OCI-LY3 (cell line): ENCODE data around the gene SIGLEC11.

Experiments used
- H2AFZ ChIP-seq: fragments of 200-600, 300-600 bp; shearing (Covaris generic); 2 replicates; pipeline ENCODE4 v1.6.0; 2014; ENCODE audit warnings: antibody characterized with exemption, low read depth, low read length
- H3K27ac ChIP-seq: fragments of 200-600, 300-600 bp; sonication (generic); 2 replicates; pipeline ENCODE4 v1.5.1; 2014; ENCODE audit warnings: mild to moderate bottlenecking, low read length, moderate library complexity, mixed read lengths
- H3K27me3 ChIP-seq: fragments of 200-600, 300-600 bp; sonication (generic); 2 replicates; pipeline ENCODE4 v1.6.1; 2014; ENCODE audit warnings: low read depth, low read length, mixed read lengths
- H3K36me3 ChIP-seq: fragments of 200-600, 300-600 bp; sonication (generic); replicated peaks from 2 replicates; pipeline ENCODE3; 2014; ENCODE audit warnings: low read depth, low read length, mixed read lengths
- H3K4me1 ChIP-seq: fragments of 300-600, 200-600 bp; sonication (generic); 2 replicates; pipeline ENCODE4 v1.6.1; 2014; ENCODE audit warnings: low read length, mixed read lengths
- H3K4me2 ChIP-seq: fragments of 200-600, 300-600 bp; sonication (generic); 2 replicates; pipeline ENCODE4 v1.6.1; 2014; ENCODE audit warnings: low read length, mixed read lengths
- H3K4me3 ChIP-seq: fragments of 300-600, 200-600 bp; sonication (generic); 2 replicates; pipeline ENCODE4 v1.5.1; 2014; ENCODE audit warnings: antibody characterized with exemption, mild to moderate bottlenecking, low read length, moderate library complexity
- H3K79me2 ChIP-seq: fragments of 300-600, 200-600 bp; shearing (Covaris generic); 2 replicates; pipeline ENCODE4 v1.6.1; 2014; ENCODE audit warnings: mild to moderate bottlenecking, low read length, mixed read lengths
- H3K9ac ChIP-seq: fragments of 300-600, 200-600 bp; shearing (Covaris generic); 2 replicates; pipeline ENCODE4 v1.6.0; 2014; ENCODE audit warnings: mild to moderate bottlenecking, low read length, moderate library complexity
- H3K9me3 ChIP-seq: fragments of 200-600, 300-600 bp; shearing (Covaris generic); 2 replicates; pipeline ENCODE4 v1.6.1; 2014; ENCODE audit warnings: low read length, mixed read lengths; ENCODE audit not compliant: insufficient read depth
- H4K20me1 ChIP-seq: fragments of 200-600, 300-600 bp; sonication (generic); 2 replicates; pipeline ENCODE4 v1.6.1; 2016; ENCODE audit warnings: low read length, mixed read lengths; ENCODE audit not compliant: insufficient read depth
- EZH2phosphoT487 ChIP-seq: fragments of 200-600 bp; shearing (Covaris generic); IDR thresholded peaks from 2 replicates; pipeline ENCODE4 v1.6.1; 2018; ENCODE audit warnings: antibody characterized with exemption, mixed run types, low read depth
- TF ChIP-seq, protein P1 (sequence below): fragments of 200-600, 300-600 bp; sonication (generic); IDR thresholded peaks from 2 replicates; pipeline ENCODE4 v1.5.1; 2014; ENCODE audit warnings: antibody characterized with exemption, low read length, low read depth

SIGLEC11 gene

DNA sequence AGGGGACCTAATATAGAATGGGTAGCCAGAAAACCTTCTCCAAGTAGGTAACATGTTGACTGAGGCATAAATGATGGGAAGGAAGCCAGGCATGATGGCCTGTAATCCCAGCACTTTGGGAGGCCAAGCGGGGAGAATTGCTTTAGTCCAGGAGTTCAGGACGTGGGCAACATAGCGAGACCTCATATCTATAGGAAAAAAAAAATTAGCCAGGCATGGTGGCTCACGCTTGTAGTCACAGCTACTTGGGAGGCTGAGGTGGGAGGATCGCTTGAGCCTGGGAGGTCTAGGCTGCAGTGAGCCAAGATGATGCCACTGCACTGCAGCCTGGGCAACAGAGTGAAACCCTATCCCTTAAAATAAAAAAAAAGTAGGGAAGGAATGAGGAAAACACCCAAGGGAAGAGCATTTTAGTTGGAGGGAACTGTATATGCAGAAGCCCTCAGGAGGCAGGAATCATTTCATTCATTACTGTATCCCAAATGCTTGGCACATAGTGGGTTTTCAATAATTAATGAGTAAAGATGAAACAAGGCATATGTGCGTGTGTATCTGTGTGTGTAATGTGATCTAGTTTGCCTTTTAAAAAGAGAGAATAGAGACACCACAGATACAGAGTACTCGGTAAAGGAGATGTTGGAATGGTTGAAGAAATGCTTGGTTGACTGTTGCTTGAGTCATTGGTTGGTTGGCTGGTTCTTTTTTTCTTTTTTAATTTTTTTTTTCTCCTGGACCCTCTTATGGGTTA lies 29.5 kb downstream of the SIGLEC11 start:
- TF ChIP-seq, protein P1, sequence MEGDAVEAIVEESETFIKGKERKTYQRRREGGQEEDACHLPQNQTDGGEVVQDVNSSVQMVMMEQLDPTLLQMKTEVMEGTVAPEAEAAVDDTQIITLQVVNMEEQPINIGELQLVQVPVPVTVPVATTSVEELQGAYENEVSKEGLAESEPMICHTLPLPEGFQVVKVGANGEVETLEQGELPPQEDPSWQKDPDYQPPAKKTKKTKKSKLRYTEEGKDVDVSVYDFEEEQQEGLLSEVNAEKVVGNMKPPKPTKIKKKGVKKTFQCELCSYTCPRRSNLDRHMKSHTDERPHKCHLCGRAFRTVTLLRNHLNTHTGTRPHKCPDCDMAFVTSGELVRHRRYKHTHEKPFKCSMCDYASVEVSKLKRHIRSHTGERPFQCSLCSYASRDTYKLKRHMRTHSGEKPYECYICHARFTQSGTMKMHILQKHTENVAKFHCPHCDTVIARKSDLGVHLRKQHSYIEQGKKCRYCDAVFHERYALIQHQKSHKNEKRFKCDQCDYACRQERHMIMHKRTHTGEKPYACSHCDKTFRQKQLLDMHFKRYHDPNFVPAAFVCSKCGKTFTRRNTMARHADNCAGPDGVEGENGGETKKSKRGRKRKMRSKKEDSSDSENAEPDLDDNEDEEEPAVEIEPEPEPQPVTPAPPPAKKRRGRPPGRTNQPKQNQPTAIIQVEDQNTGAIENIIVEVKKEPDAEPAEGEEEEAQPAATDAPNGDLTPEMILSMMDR = no peak
- no peak for TF ChIP-seq EZH2phosphoT487
- Histone ChIP-seq H3K4me3 (peak overlapping the region; percentile 89), H3K27ac (peak overlapping the region; percentile 95), H3K9ac (peak overlapping the region; percentile 98), H3K36me3 (peaks cover 62% of the 10 kb centered on the region), H3K9me3 (0 out of 2 replicates have a peak, but pooled peaks cover 3% of the 10 kb centered on the region), H3K4me2 (peak overlapping the region; percentile 85), H3K79me2 (peaks cover 69% of the 10 kb centered on the region), H3K27me3 (no peaks in the 10 kb centered on the region), H3K4me1 (peaks cover 51% of the 10 kb centered on the region), H2AFZ (no peak overlapping the region), H4K20me1 (peaks cover 57% of the 10 kb centered on the region)

DNA sequence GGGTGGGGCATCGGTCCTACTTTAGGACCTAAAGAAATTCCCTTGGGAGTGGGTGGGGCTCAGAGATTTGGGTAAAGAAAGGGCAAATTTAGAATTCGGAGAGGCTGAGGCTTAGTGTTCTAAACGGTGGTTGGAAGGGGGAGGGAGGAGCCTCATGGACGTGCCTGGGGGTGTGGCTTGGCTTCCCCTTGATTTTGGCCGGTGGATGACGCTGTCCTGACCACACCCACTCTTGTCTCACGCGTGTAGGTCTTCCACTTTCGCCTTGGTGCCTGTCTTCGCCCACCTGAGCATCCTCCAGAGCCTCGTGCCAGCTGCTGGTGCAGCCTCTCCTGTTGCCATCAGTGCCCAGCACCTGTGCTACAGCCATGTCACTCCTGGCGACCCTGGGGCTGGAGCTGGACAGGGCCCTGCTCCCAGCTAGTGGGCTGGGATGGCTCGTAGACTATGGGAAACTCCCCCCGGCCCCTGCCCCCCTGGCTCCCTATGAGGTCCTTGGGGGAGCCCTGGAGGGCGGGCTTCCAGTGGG lies 30.4 kb downstream of the SIGLEC11 start:
- H3K4me3 ChIP-seq = peak overlapping the region; percentile 89
- H3K4me1 ChIP-seq = peaks cover 55% of the 10 kb centered on the region
- TF ChIP-seq, protein P1 = no peak
- no peak for TF ChIP-seq EZH2phosphoT487
- H4K20me1 ChIP-seq = peaks cover 52% of the 10 kb centered on the region
- peak overlapping the region; percentile 98 for H3K9ac ChIP-seq
- no peak overlapping the region for H2AFZ ChIP-seq
- H3K79me2 ChIP-seq = peaks cover 79% of the 10 kb centered on the region
- H3K4me2 ChIP-seq = peak overlapping the region; percentile 85
- H3K27me3 ChIP-seq = no peaks in the 10 kb centered on the region
- peaks cover 64% of the 10 kb centered on the region for H3K36me3 ChIP-seq
- 0 out of 2 replicates have a peak, but pooled peaks cover 3% of the 10 kb centered on the region for H3K9me3 ChIP-seq
- H3K27ac ChIP-seq = peak overlapping the region; percentile 95

DNA sequence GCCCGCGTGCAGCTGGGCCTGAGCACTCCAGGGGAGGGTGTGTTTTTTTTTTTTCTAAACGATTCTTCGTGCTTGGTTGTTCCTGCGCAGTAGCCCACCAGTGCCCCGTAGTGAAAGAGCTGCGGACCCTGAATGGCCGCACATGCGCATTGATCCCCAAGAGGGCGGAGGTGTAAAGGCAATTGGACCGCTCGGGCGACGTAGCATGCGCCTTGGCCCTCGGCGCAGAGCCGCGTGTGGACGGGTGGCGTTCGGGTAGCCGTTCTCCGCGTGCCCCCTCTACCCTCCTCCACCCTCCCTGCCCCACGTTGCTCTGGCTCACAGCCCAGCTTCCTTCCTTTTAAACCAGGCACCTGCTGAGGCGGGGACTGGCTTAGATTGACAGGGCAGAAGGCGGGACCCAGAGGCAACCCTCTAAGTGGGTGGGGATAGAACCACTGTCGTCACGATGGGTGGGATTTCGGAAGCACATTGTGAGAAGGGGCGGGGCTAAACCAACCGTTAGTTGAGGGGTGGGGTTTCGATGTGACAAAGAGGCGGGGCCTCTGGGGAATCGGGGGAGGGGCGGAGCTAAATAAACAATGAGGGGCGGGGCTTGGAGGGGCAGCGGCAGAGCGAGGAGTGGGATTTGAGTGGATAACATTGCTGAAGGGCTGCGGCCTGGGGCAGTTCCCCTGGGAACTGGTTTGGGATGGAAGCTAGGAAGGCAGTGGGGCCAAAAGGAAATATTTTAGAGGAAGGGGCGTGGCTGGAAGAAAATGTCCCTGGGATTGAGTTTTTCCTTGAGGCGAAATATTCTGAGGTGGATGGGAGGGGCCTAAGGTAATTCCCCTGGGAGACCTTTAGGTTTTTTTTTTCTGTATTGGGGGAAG lies 31.1 kb downstream of the SIGLEC11 start:
- peak overlapping the region; percentile 95 for H3K27ac ChIP-seq
- 0 out of 2 replicates have a peak, but pooled peaks cover 3% of the 10 kb centered on the region for H3K9me3 ChIP-seq
- H3K27me3 ChIP-seq = no peaks in the 10 kb centered on the region
- peak overlapping the region; percentile 98 for H3K9ac ChIP-seq
- peaks cover 50% of the 10 kb centered on the region for H4K20me1 ChIP-seq
- peak overlapping the region; percentile 85 for H3K4me2 ChIP-seq
- H3K36me3 ChIP-seq = peaks cover 68% of the 10 kb centered on the region
- peak overlapping the region; percentile 89 for H3K4me3 ChIP-seq
- peaks cover 62% of the 10 kb centered on the region for H3K4me1 ChIP-seq
- TF ChIP-seq, protein P1 = no peak
- no peak for TF ChIP-seq EZH2phosphoT487
- no peak overlapping the region for H2AFZ ChIP-seq
- H3K79me2 ChIP-seq = peaks cover 86% of the 10 kb centered on the region
